GM12892 (cell line): ENCODE measurements around the gene PKM.

Source experiments
- POLR2A ChIP-seq: IDR thresholded peaks from 2 replicates; pipeline ENCODE4 v1.6.1; 2011; ENCODE audit warnings: low read depth, low read length, control low read depth
- POLR2AphosphoS5 ChIP-seq: IDR thresholded peaks from 2 replicates; pipeline ENCODE4 v1.6.1; 2011; ENCODE audit warnings: low read depth, low read length, control low read depth
- TAF1 ChIP-seq: IDR thresholded peaks from 2 replicates; pipeline ENCODE4 v1.6.1; 2011; ENCODE audit warnings: low read depth, mild to moderate bottlenecking, control low read depth, low read length, borderline replicate concordance

GRCh38 chr15:72197460-72198355 lies 33.3 kb downstream of the PKM start, which contains the start of gene GRAMD2A:
- no peak for TF ChIP-seq POLR2A
- TF ChIP-seq POLR2AphosphoS5, result no peak
- TF ChIP-seq TAF1, result no peak
